Keratinocyte (primary cell): ENCODE results near the gene HOXD10.

Experiments used
- EZH2 ChIP-seq: IDR thresholded peaks from one replicate; pipeline ENCODE4 v1.6.1; 2012; ENCODE audit warnings: inconsistent platforms, mild to moderate bottlenecking, low read length, moderate library complexity
- TF ChIP-seq, protein P1 (sequence below), 3 experiments: IDR thresholded peaks in 1 of 3; conservative IDR thresholded peaks in 1 of 3; optimal IDR thresholded peaks in 1 of 3; 2 replicates in 2 of 3; 3 replicates in 1 of 3; pipeline versions ENCODE3 to v1.5.1; 2011; ENCODE audit warnings: low read length in 3 of 3, mild to moderate bottlenecking in 3 of 3, moderate library complexity in 2 of 3, control low read depth in 1 of 3, inconsistent platforms in 1 of 3; ENCODE audit not compliant: insufficient read depth in 2 of 3; ENCODE audit errors: extremely low read depth in 1 of 3

- TF ChIP-seq EZH2 = peak; percentile 94
- TF ChIP-seq, protein P1, sequence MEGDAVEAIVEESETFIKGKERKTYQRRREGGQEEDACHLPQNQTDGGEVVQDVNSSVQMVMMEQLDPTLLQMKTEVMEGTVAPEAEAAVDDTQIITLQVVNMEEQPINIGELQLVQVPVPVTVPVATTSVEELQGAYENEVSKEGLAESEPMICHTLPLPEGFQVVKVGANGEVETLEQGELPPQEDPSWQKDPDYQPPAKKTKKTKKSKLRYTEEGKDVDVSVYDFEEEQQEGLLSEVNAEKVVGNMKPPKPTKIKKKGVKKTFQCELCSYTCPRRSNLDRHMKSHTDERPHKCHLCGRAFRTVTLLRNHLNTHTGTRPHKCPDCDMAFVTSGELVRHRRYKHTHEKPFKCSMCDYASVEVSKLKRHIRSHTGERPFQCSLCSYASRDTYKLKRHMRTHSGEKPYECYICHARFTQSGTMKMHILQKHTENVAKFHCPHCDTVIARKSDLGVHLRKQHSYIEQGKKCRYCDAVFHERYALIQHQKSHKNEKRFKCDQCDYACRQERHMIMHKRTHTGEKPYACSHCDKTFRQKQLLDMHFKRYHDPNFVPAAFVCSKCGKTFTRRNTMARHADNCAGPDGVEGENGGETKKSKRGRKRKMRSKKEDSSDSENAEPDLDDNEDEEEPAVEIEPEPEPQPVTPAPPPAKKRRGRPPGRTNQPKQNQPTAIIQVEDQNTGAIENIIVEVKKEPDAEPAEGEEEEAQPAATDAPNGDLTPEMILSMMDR (optimal IDR thresholded peaks at IDR 0.05 in 1 of 3, IDR thresholded peaks at IDR 0.05 in 1 of 3, conservative IDR thresholded peaks at IDR 0.05 in 1 of 3; ENCODE audit: extremely low read depth in 1 of 3, insufficient read depth in 2 of 3, low read length in 3 of 3) = no peak
Observed at GRCh38 chr2:176130147-176130956, 13.8 kb downstream of the HOXD10 start.
